H1 (cell line): Measurements from ENCODE around the gene CHPF2. TPM values are rescaled to one million over a fixed set of nuclear protein-coding genes. Genes with fewer than 3 reads are reported as not detected.

ENCODE experiments used
- EGR1 ChIP-seq: IDR thresholded peaks from 2 replicates; pipeline ENCODE4 v1.6.1; 2011; ENCODE audit warnings: low read depth, low read length, borderline replicate concordance
- PHF8 ChIP-seq: fragments of 200-600 bp; sonication (generic); conservative IDR thresholded peaks from 2 replicates; pipeline ENCODE4 v1.7.1; 2012; ENCODE audit warnings: low read depth, mild to moderate bottlenecking, inconsistent platforms, low read length, moderate library complexity
- RAD21 ChIP-seq, 2 experiments: IDR thresholded peaks in 1 of 2; conservative IDR thresholded peaks in 1 of 2; 2 replicates each; pipeline ENCODE4 v1.6.1; 2011; ENCODE audit warnings: low read depth in 2 of 2, low read length in 2 of 2, improper control_type of control experiment in 1 of 2, inconsistent platforms in 1 of 2, mild to moderate bottlenecking in 1 of 2, moderate library complexity in 1 of 2
- TBP ChIP-seq: IDR thresholded peaks from 2 replicates; pipeline ENCODE4 v1.6.1; 2011; ENCODE audit warnings: low read depth, low read length, improper control_type of control experiment
- polyA plus RNA-seq, 7 experiments: library from polyadenylated mRNA; depleted of rRNA in 3 of 7; stranded (reverse) in 5 of 7; unstranded in 2 of 7; fragments of >200 nt in 5 of 7; fragments of 200-250 nt in 2 of 7; gene quantifications; 1 replicate in 5 of 7; 2 replicates in 1 of 7; 4 replicates in 1 of 7; pipeline versions ENCODE4 v1.2.1 to v1.2.3, GENCODE V29; 2011 to 2013; ENCODE audit warnings: missing spikeins in 2 of 7, mixed read lengths in 2 of 7
- total RNA-seq: library from RNA; stranded (reverse); fragmentation: NEBNext Ultra II Directional; extraction: Animal tissue kit (Norgen Biotek cat#: 25700); gene quantifications from 2 replicates; pipeline ENCODE4 v1.2.1, GENCODE V29; 2021

Gene CHPF2
- total and polyA plus RNA-seq, 2 of the 8 experiments (the other 6 are each of a cell fraction or from before 2014, with no cell fraction given), result 14.4 to 20.6 TPM

- TF ChIP-seq RAD21 (IDR thresholded peaks at IDR 0.05 in 1 of 2, conservative IDR thresholded peaks at IDR 0.05 in 1 of 2; ENCODE audit: low read depth in 2 of 2, low read length in 2 of 2), result no peak
- TF ChIP-seq PHF8, result no peak
- TF ChIP-seq EGR1, result no peak
- no peak for TF ChIP-seq TBP
Measured at GRCh38 chr7:151238924-151239836, 6.9 kb downstream of the CHPF2 start (continued).
